HepG2 (cell line): ENCODE data around the gene SYNM. TPM values are rescaled to one million over a fixed set of nuclear protein-coding genes. Genes with fewer than 3 reads are reported as not detected.

Experiments used
- ARID2 ChIP-seq: sonication (generic); formaldehyde crosslinking; IDR thresholded peaks from 2 replicates; pipeline ENCODE4 v1.8.1; 2022; ENCODE audit warnings: mild to moderate bottlenecking, missing genetic modification reagents, borderline replicate concordance
- PCBP1 ChIP-seq: fragments of 200-400 bp; formaldehyde crosslinking; IDR thresholded peaks from 2 replicates; pipeline ENCODE4 v1.6.1; 2017; ENCODE audit warnings: mild to moderate bottlenecking, low read depth, low read length, borderline replicate concordance
- SAP130 ChIP-seq: IDR thresholded peaks from 2 replicates; pipeline ENCODE4 v1.6.1; 2016; ENCODE audit warnings: low read depth
- ZNF660 ChIP-seq: sonication (generic); formaldehyde crosslinking; IDR thresholded peaks from 2 replicates; pipeline ENCODE4 v1.5.1; 2020; ENCODE audit warnings: mild to moderate bottlenecking, low read depth, missing genetic modification reagents, borderline replicate concordance
- polyA plus RNA-seq, 8 experiments: library from polyadenylated mRNA; depleted of rRNA in 3 of 8; stranded (reverse) in 7 of 8; unstranded in 1 of 8; fragments of >200 nt; fragmentation: Illumina TruSeq in 4 of 8; extraction: Trizol in 4 of 8; gene quantifications; 2 replicates each; pipeline versions ENCODE4 v1.2.1 to v1.2.3, GENCODE V29; 2011 to 2016; ENCODE audit warnings: low read depth in 4 of 8, missing spikeins in 1 of 8, mixed read lengths in 1 of 8; ENCODE audit not compliant: insufficient read depth in 1 of 8
- total RNA-seq, 5 experiments: library from RNA; depleted of rRNA; stranded (reverse); fragments of >200 nt; fragmentation: Illumina TruSeq; extraction: Trizol; gene quantifications; 2 replicates each; pipeline ENCODE4 v1.2.3, GENCODE V29; 2016; ENCODE audit warnings: low read depth in 1 of 5
- TF ChIP-seq, protein P1 (sequence below): sonication (generic); formaldehyde crosslinking; IDR thresholded peaks from 2 replicates; pipeline ENCODE4 v1.4.0; 2020; ENCODE audit warnings: missing genetic modification reagents
- TF ChIP-seq, protein P2 (sequence below): sonication (generic); formaldehyde crosslinking; IDR thresholded peaks from 2 replicates; pipeline ENCODE4 v1.5.1; 2020; ENCODE audit warnings: missing genetic modification reagents, mild to moderate bottlenecking, borderline replicate concordance

The SYNM gene
- total and polyA plus RNA-seq, 2 of the 13 experiments (the other 11 are each of a cell fraction or from before 2014, with no cell fraction given), result 1.1 to 3.7 TPM

DNA sequence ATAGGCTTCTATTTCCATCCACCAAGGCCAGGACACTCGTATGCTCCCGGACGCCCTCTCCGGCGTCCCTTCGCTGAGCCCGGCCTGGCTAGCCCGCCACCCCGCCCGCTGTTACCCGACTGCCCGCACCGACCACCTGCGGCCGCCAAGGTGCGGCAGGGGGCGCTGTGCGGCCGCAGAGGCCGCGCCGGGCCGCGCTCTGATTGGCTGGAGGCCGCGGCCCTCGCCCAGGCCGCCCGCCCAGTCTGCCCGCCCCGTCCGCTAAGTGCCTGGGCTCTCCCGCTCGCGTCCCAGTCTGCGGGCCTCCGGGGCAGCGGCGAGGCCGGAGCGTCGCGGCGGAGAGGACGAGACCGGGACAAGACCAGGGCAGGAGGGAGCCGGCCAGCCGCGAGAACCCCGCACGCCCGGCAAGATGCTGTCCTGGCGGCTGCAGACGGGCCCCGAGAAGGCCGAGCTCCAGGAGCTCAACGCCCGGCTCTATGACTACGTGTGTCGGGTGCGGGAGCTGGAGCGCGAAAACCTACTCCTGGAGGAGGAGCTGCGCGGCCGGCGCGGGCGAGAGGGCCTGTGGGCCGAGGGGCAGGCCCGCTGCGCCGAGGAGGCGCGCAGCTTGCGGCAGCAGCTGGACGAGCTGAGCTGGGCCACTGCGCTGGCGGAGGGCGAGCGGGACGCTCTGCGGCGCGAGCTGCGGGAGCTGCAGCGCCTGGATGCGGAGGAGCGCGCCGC lies at the start of gene SYNM (continued):
- TF ChIP-seq PCBP1 (no peak), ARID2 (CRISPR knock-in tag) (no peak), ZNF660 (CRISPR knock-in tag) (no peak), SAP130 (peak; percentile 46; the same call in 1 of the 2 replicates)
- TF ChIP-seq, protein P1, sequence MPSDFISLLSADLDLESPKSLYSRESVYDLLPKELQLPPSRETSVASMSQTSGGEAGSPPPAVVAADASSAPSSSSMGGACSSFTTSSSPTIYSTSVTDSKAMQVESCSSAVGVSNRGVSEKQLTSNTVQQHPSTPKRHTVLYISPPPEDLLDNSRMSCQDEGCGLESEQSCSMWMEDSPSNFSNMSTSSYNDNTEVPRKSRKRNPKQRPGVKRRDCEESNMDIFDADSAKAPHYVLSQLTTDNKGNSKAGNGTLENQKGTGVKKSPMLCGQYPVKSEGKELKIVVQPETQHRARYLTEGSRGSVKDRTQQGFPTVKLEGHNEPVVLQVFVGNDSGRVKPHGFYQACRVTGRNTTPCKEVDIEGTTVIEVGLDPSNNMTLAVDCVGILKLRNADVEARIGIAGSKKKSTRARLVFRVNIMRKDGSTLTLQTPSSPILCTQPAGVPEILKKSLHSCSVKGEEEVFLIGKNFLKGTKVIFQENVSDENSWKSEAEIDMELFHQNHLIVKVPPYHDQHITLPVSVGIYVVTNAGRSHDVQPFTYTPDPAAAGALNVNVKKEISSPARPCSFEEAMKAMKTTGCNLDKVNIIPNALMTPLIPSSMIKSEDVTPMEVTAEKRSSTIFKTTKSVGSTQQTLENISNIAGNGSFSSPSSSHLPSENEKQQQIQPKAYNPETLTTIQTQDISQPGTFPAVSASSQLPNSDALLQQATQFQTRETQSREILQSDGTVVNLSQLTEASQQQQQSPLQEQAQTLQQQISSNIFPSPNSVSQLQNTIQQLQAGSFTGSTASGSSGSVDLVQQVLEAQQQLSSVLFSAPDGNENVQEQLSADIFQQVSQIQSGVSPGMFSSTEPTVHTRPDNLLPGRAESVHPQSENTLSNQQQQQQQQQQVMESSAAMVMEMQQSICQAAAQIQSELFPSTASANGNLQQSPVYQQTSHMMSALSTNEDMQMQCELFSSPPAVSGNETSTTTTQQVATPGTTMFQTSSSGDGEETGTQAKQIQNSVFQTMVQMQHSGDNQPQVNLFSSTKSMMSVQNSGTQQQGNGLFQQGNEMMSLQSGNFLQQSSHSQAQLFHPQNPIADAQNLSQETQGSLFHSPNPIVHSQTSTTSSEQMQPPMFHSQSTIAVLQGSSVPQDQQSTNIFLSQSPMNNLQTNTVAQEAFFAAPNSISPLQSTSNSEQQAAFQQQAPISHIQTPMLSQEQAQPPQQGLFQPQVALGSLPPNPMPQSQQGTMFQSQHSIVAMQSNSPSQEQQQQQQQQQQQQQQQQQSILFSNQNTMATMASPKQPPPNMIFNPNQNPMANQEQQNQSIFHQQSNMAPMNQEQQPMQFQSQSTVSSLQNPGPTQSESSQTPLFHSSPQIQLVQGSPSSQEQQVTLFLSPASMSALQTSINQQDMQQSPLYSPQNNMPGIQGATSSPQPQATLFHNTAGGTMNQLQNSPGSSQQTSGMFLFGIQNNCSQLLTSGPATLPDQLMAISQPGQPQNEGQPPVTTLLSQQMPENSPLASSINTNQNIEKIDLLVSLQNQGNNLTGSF, result peak; percentile 83
- TF ChIP-seq, protein P2, sequence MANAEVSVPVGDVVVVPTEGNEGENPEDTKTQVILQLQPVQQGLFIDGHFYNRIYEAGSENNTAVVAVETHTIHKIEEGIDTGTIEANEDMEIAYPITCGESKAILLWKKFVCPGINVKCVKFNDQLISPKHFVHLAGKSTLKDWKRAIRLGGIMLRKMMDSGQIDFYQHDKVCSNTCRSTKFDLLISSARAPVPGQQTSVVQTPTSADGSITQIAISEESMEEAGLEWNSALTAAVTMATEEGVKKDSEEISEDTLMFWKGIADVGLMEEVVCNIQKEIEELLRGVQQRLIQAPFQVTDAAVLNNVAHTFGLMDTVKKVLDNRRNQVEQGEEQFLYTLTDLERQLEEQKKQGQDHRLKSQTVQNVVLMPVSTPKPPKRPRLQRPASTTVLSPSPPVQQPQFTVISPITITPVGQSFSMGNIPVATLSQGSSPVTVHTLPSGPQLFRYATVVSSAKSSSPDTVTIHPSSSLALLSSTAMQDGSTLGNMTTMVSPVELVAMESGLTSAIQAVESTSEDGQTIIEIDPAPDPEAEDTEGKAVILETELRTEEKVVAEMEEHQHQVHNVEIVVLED (CRISPR knock-in tag), result no peak
